OCI-LY1 (cell line): Measurements from ENCODE around the gene RNF167.
A peak's percentile ranks its signal among the peaks of the same experiment; 100 is the strongest.

ENCODE experiments used
- H2AFZ ChIP-seq: fragments of 200-600 bp; sonication (generic), shearing (Covaris generic); 2 replicates; pipeline ENCODE4 v1.6.0; 2014; ENCODE audit warnings: antibody characterized with exemption, mild to moderate bottlenecking, low read length
- H3F3A ChIP-seq: fragments of 200-600 bp; sonication (generic), shearing (Covaris generic); 2 replicates; pipeline ENCODE4 v1.6.0; 2014; ENCODE audit warnings: mild to moderate bottlenecking, antibody characterized with exemption, low read length, moderate library complexity; ENCODE audit not compliant: insufficient read depth
- H3K27ac ChIP-seq: fragments of 200-600 bp; sonication (generic); 2 replicates; pipeline ENCODE4 v1.5.1; 2014; ENCODE audit warnings: low read length, mixed run types, mild to moderate bottlenecking, low read depth; ENCODE audit not compliant: poor library complexity, severe bottlenecking
- H3K27me3 ChIP-seq: fragments of 200-600 bp; sonication (generic); 2 replicates; pipeline ENCODE4 v1.6.0; 2014; ENCODE audit warnings: antibody characterized with exemption, mild to moderate bottlenecking, low read length, moderate library complexity; ENCODE audit not compliant: insufficient read depth
- H3K36me3 ChIP-seq: fragments of 200-600 bp; sonication (generic); 2 replicates; pipeline ENCODE4 v1.6.1; 2014; ENCODE audit warnings: mild to moderate bottlenecking, antibody characterized with exemption, low read length, moderate library complexity, mixed read lengths; ENCODE audit not compliant: insufficient read depth
- H3K4me1 ChIP-seq: fragments of 200-600 bp; sonication (generic); 2 replicates; pipeline ENCODE4 v1.5.1; 2014; ENCODE audit warnings: mild to moderate bottlenecking, low read length, moderate library complexity; ENCODE audit not compliant: insufficient read depth, severe bottlenecking
- H3K4me2 ChIP-seq: fragments of 200-600 bp; sonication (generic), shearing (Covaris generic); 2 replicates; pipeline ENCODE4 v1.6.1; 2014; ENCODE audit warnings: low read length
- H3K4me3 ChIP-seq: fragments of 200-600 bp; sonication (generic); 2 replicates; pipeline ENCODE4 v1.5.1; 2014; ENCODE audit warnings: low read length, low read depth, mild to moderate bottlenecking, mixed read lengths; ENCODE audit not compliant: poor library complexity, severe bottlenecking
- H3K79me2 ChIP-seq: fragments of 200-600 bp; shearing (Covaris generic); 2 replicates; pipeline ENCODE4 v1.6.1; 2016; ENCODE audit warnings: mixed run types, low read length, mixed read lengths; ENCODE audit not compliant: insufficient read depth
- H3K9ac ChIP-seq: fragments of 200-600 bp; sonication (generic), shearing (Covaris generic); 2 replicates; pipeline ENCODE4 v1.6.1; 2014; ENCODE audit warnings: mild to moderate bottlenecking, low read length, mixed read lengths
- H3K9me2 ChIP-seq: fragments of 200-600 bp; sonication (generic), shearing (Covaris generic); 2 replicates; pipeline ENCODE4 v1.6.1; 2014; ENCODE audit warnings: low read depth, mild to moderate bottlenecking, low read length, mixed read lengths
- H3K9me3 ChIP-seq: fragments of 200-600 bp; shearing (Covaris generic); 2 replicates; pipeline ENCODE4 v1.6.1; 2014; ENCODE audit warnings: low read length, mixed read lengths
- H4K20me1 ChIP-seq: fragments of 200-600 bp; sonication (generic), shearing (Covaris generic); 2 replicates; pipeline ENCODE4 v1.6.0; 2016; ENCODE audit warnings: mild to moderate bottlenecking, low read length; ENCODE audit not compliant: insufficient read depth
- EZH2 ChIP-seq: fragments of 200-600 bp; sonication (generic), shearing (Covaris generic); IDR thresholded peaks from 2 replicates; pipeline ENCODE4 v1.8.0; 2017; ENCODE audit warnings: borderline replicate concordance, mixed run types, mild to moderate bottlenecking, antibody characterized with exemption, low read length, moderate library complexity, mixed read lengths
- TF ChIP-seq, protein P1 (sequence below): fragments of 200-600 bp; sonication (generic), shearing (Covaris generic); IDR thresholded peaks from 2 replicates; pipeline ENCODE4 v1.5.1; 2017; ENCODE audit warnings: mild to moderate bottlenecking, antibody characterized with exemption, low read length, moderate library complexity, mixed read lengths

Gene RNF167

DNA sequence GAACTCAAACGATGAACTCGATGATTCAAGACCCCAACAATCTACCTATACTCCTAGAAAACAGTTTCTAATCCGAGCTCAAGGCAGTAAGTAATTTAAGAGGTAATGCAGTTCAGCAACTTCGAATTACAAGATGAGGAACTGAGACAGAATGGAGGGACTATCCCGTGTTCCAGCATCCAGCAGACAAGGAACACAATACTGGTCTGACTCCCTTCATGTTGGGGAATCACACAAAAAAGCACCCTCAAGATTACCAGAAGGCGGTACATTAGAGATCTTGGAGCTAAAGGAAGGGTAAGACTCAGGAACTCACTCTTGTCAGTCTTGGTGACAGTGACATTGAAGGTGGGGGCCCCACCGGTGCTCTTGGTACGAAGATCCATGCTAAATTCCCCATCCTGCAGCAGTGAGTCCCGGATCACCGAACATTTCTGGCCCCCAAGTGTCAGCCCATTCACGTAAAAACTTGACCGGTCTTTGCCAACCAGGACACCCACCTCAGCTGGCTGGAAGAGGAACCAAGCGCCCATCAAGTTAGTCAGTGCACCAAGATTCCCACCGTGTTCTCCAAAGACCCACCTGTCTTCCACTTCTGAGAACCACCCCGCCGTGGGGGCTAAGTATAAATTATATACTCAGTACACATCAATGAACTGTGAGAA is 6.4 kb downstream of the RNF167 start:
- H3K36me3 ChIP-seq, result peaks cover 65% of the 10 kb centered on the region
- H3K9ac ChIP-seq, result peak overlapping the region; percentile 92
- peaks cover 71% of the 10 kb centered on the region for H3K4me1 ChIP-seq
- H4K20me1 ChIP-seq, result no peaks in the 10 kb centered on the region
- H3K79me2 ChIP-seq, result peaks cover 9% of the 10 kb centered on the region
- no peaks in the 10 kb centered on the region for H3K27me3 ChIP-seq
- H3F3A ChIP-seq, result peaks cover 18% of the 10 kb centered on the region
- no peak overlapping the region for H2AFZ ChIP-seq
- peak overlapping the region; percentile 100 for H3K27ac ChIP-seq
- peak overlapping the region; percentile 75 for H3K4me2 ChIP-seq
- no peak for TF ChIP-seq EZH2
- TF ChIP-seq, protein P1, sequence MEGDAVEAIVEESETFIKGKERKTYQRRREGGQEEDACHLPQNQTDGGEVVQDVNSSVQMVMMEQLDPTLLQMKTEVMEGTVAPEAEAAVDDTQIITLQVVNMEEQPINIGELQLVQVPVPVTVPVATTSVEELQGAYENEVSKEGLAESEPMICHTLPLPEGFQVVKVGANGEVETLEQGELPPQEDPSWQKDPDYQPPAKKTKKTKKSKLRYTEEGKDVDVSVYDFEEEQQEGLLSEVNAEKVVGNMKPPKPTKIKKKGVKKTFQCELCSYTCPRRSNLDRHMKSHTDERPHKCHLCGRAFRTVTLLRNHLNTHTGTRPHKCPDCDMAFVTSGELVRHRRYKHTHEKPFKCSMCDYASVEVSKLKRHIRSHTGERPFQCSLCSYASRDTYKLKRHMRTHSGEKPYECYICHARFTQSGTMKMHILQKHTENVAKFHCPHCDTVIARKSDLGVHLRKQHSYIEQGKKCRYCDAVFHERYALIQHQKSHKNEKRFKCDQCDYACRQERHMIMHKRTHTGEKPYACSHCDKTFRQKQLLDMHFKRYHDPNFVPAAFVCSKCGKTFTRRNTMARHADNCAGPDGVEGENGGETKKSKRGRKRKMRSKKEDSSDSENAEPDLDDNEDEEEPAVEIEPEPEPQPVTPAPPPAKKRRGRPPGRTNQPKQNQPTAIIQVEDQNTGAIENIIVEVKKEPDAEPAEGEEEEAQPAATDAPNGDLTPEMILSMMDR, result no peak
- H3K9me2 ChIP-seq, result no peaks in the 10 kb centered on the region
- H3K4me3 ChIP-seq, result peak overlapping the region; percentile 84
- H3K9me3 ChIP-seq, result no peaks in the 10 kb centered on the region

GRCh38 chr17:4947010-4947410 is 6.9 kb downstream of the RNF167 start:
- peaks cover 60% of the 10 kb centered on the region for H3K36me3 ChIP-seq
- H3K9me2 ChIP-seq, result no peaks in the 10 kb centered on the region
- H3K79me2 ChIP-seq, result peaks cover 9% of the 10 kb centered on the region
- no peaks in the 10 kb centered on the region for H3K9me3 ChIP-seq
- H3K4me1 ChIP-seq, result peaks cover 66% of the 10 kb centered on the region
- H4K20me1 ChIP-seq, result no peaks in the 10 kb centered on the region
- TF ChIP-seq EZH2, result no peak
- TF ChIP-seq, protein P1, result no peak
- H2AFZ ChIP-seq, result no peak overlapping the region
- no peaks in the 10 kb centered on the region for H3K27me3 ChIP-seq
- H3K27ac ChIP-seq, result peak overlapping the region; percentile 100
- H3K4me2 ChIP-seq, result peak overlapping the region; percentile 75
- peak overlapping the region; percentile 84 for H3K4me3 ChIP-seq
- H3K9ac ChIP-seq, result peak overlapping the region; percentile 92
- peaks cover 18% of the 10 kb centered on the region for H3F3A ChIP-seq

DNA sequence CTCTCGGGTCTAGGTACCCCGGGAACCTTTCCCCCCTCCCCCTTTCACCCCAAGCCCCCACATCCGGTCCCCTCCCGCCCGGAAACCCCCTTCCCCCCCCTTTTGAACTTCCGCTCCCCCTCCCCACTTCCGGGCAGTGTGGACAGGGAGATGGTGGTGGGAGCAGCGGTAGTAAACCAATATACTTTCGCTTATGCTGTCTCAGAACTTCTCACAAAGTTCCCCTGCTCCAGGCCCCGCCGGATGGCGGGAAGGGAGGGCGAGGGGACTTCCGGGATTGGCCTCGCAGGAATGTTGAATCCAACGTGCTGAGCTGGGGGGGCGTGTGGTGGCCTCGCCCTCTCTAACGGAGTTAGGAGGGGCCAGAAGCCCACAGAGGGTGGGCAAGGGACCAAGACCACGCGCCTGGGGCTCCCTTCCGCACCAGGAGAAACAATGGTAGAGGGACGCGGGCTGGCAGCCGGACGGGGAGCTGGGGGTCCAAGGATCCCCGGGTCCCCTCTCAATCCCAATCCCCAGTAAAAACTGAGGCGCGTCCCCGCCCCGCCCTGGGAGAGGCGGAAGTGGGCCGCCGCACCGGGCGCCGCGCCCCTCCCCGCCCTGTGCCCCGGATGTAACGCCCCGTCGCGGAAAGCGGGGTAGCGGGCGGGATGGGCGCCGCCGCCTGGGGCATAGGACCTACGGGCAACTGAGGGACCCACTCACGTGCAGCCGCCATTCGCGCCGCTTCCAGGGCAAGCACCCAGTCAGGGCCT is 7.5 kb downstream of the RNF167 start:
- H3K36me3 ChIP-seq, result peaks cover 54% of the 10 kb centered on the region
- no peaks in the 10 kb centered on the region for H4K20me1 ChIP-seq
- no peaks in the 10 kb centered on the region for H3K27me3 ChIP-seq
- no peak overlapping the region for H2AFZ ChIP-seq
- H3K4me2 ChIP-seq, result peak overlapping the region; percentile 94
- peaks cover 18% of the 10 kb centered on the region for H3F3A ChIP-seq
- peak overlapping the region; percentile 100 for H3K27ac ChIP-seq
- H3K9me3 ChIP-seq, result no peaks in the 10 kb centered on the region
- peak overlapping the region; percentile 84 for H3K4me3 ChIP-seq
- TF ChIP-seq EZH2, result no peak
- TF ChIP-seq, protein P1, result no peak
- H3K79me2 ChIP-seq, result peaks cover 9% of the 10 kb centered on the region
- peak overlapping the region; percentile 92 for H3K9ac ChIP-seq
- no peaks in the 10 kb centered on the region for H3K9me2 ChIP-seq
- peaks cover 60% of the 10 kb centered on the region for H3K4me1 ChIP-seq
